Activated CD4-positive, alpha-beta T cell treated with anti-CD3 and anti-CD28 coated beads, Interleukin-2, amount 10 ng/mL, durations not matched to agents 24 days and 14 days (primary cell): ENCODE results near the gene ROCK1. TPM values are rescaled to one million over a fixed set of nuclear protein-coding genes. Genes with fewer than 3 reads are reported as not detected.
"Not testable (repeated sequence)": the region's sequence is repeated elsewhere in the genome, so short reads cannot be mapped to it uniquely, and the experiment has no call there.

Experiments used
- DNase-seq: peaks from one replicate; pipeline ENCODE4 v3.0.0; 2022
- H3K27ac Mint-ChIP-seq: one replicate; pipeline ENCODE4 v1.8.0; 2022; ENCODE audit warnings: mild to moderate bottlenecking, mixed read lengths
- H3K27me3 Mint-ChIP-seq: one replicate; pipeline ENCODE4 v1.8.0; 2022; ENCODE audit warnings: mixed read lengths
- H3K36me3 Mint-ChIP-seq: one replicate; pipeline ENCODE4 v1.8.0; 2022; ENCODE audit warnings: low read depth, mild to moderate bottlenecking, mixed read lengths
- H3K4me1 Mint-ChIP-seq: one replicate; pipeline ENCODE4 v1.8.0; 2021; ENCODE audit warnings: mixed read lengths
- H3K4me3 Mint-ChIP-seq: one replicate; pipeline ENCODE4 v1.8.0; 2022; ENCODE audit warnings: mild to moderate bottlenecking, moderate library complexity, mixed read lengths
- H3K9me3 Mint-ChIP-seq: one replicate; pipeline ENCODE4 v1.8.0; 2021; ENCODE audit warnings: mixed read lengths
- intact Hi-C: fragments of 100-400 bp; cut with micrococcal nuclease; formaldehyde crosslinking; loops from one replicate; pipeline ENCODE4 v1.15.1; 2023
- total RNA-seq: library from RNA; stranded (reverse); gene quantifications from 2 replicates; pipeline ENCODE4 v1.2.3, GENCODE V29; 2022

The ROCK1 gene
- total RNA-seq, 1 donor from 2014 or later = 54.7 TPM

DNA sequence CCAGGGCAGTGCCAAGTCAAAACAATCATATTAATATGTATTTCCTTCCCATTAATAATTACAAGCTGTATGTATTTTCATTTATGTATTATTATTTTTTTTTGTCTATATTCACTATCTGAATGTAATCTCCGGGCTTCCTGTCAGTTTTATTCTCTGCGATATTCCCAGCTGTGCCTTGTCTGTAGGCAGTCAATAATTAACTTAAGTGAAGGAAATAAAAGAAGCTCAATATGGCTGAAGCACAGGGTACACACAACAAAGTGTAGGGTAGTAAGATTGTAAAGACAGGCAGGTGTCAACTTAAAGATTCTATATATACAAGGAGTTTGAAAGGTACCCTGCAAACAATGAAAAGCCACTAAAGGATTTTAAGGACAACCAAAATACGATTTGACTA, 122.9 kb downstream of the ROCK1 start:
- intact Hi-C loops = no loop called here
- peaks cover 38% of the 10 kb centered on the region for H3K36me3 Mint-ChIP-seq
- H3K9me3 Mint-ChIP-seq = no peaks in the 10 kb centered on the region
- H3K27ac Mint-ChIP-seq = no peak overlapping the region
- H3K27me3 Mint-ChIP-seq = no peaks in the 10 kb centered on the region
- H3K4me1 Mint-ChIP-seq = peaks cover 2% of the 10 kb centered on the region
- no peak overlapping the region for H3K4me3 Mint-ChIP-seq
- DNase-seq = no peak

DNA sequence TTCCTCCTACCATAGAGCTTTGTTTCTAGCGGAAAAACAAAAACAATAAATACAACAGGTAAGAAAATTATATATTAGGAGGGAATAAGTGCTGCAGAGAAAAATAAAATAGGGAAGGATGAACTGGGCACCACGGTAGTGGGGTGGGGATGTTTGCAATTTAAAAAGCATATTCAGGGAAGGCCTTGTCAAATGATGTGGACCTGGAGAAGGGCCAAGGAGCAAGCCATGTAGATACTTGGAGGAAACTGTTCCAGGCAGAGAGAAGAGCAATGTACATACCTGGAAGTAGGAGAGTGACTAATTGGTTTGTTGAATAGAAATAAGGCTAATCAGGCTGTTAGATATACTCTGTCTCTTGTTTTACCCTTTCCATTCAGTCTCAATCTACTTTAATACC, 136.5 kb downstream of the ROCK1 start:
- H3K36me3 Mint-ChIP-seq = peaks cover 52% of the 10 kb centered on the region
- no peak overlapping the region for H3K27ac Mint-ChIP-seq
- intact Hi-C loops = loop anchor here (10.0 kb wide), 1 partner anchor 200 kb away; no protein-coding TSS in a partner anchor

DNA sequence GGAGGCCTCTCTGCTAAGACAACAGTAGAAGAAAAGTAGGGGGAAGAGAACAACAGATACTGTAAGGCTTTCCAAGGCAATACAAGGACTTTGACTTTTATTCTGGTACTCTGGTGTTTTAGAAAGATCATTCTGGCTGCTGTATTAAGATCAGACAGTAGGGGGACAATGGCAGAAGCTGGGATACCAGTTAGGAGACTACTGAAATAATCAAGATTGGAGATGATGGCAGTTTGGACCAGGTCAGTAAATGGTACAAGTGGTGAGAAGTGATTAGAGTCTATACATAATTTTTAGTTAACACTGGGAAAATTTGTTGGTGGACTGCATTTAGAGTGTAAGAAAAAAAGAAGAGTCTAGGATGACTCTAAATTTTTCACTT, 139.7 kb downstream of the ROCK1 start:
- peaks cover 39% of the 10 kb centered on the region for H3K36me3 Mint-ChIP-seq
- H3K27ac Mint-ChIP-seq = no peak overlapping the region
- intact Hi-C loops = loop anchor here (5.0 to 10.0 kb wide), 2 partner anchors 140 to 203 kb away; partner anchors contain the start of gene ROCK1
- H3K4me1 Mint-ChIP-seq = peaks cover 1% of the 10 kb centered on the region
- H3K4me3 Mint-ChIP-seq = no peak overlapping the region
- H3K9me3 Mint-ChIP-seq = no peaks in the 10 kb centered on the region
- no peaks in the 10 kb centered on the region for H3K27me3 Mint-ChIP-seq
- no peak for DNase-seq

More for the DNA sequence above, 136.5 kb downstream of the ROCK1 start:
- no peak for DNase-seq
- H3K9me3 Mint-ChIP-seq = no peaks in the 10 kb centered on the region
- H3K4me1 Mint-ChIP-seq = peaks cover 2% of the 10 kb centered on the region
- no peak overlapping the region for H3K4me3 Mint-ChIP-seq
- no peaks in the 10 kb centered on the region for H3K27me3 Mint-ChIP-seq

DNA sequence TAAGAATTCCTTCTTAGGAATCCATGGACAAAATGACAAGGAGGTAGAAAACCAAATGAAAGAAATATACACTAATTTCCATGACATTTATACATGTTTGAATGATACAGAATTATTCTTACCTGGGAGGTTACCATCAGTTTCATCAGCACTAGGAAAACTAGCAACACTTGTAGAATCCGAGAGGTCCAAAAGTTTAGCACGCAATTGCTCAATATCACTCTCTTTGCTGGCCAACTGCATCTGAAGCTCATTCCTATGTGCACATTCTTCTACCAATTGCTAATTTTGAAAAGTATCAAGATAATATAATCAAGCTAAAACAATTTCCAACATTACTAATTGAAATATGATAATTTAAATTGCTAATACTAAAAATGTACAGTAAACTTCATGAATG, 144.8 kb downstream of the ROCK1 start:
- DNase-seq = no peak
- intact Hi-C loops = no loop called here
- Mint-ChIP-seq H3K4me3 (no peak overlapping the region), H3K36me3 (peaks cover 29% of the 10 kb centered on the region), H3K9me3 (no peaks in the 10 kb centered on the region), H3K27me3 (no peaks in the 10 kb centered on the region), H3K27ac (no peak overlapping the region), H3K4me1 (no peaks in the 10 kb centered on the region)

DNA sequence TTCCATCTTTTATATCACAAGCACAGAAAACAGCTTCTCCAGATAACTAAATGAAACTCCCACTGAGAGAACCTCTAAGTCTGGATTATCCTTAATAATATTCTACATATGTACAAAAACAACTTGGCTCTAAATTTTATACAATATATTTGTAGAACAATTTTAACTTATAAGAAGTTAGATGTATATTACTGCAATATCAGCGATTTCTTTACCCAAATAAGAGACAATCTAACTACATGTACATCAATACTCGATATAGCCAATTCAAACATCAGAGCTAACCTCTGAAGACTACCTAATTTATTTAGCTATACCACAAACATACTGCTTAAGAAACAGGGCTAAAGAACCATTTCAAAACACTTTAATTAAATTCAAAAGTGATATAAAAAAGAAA, 148.6 kb downstream of the ROCK1 start:
- no peak overlapping the region for H3K27ac Mint-ChIP-seq
- intact Hi-C loops = no loop called here
- DNase-seq = no peak
- no peaks in the 10 kb centered on the region for H3K4me1 Mint-ChIP-seq
- no peaks in the 10 kb centered on the region for H3K27me3 Mint-ChIP-seq
- peaks cover 20% of the 10 kb centered on the region for H3K36me3 Mint-ChIP-seq
- H3K4me3 Mint-ChIP-seq = no peak overlapping the region
- H3K9me3 Mint-ChIP-seq = no peaks in the 10 kb centered on the region

DNA sequence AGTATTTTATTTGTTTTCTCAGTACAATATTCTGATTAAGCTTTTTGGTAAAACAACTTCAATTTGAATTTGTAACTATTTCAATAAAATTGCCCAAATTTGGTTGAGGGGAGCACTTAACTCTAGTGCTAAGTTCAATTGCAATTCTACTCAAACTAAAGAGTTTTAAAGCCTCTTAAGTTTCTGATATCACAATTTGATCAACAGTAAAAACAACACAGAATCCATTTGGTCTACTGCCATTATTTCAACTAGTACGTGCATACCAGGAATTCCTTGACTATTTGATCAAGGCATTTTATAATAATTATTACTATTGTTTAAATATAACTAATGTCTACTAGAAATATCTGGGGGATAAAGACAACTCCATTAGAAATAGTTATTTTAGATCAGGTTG, 150.9 kb downstream of the ROCK1 start:
- H3K4me3 Mint-ChIP-seq = no peak overlapping the region
- H3K4me1 Mint-ChIP-seq = no peaks in the 10 kb centered on the region
- H3K9me3 Mint-ChIP-seq = no peaks in the 10 kb centered on the region
- DNase-seq = no peak
- H3K27me3 Mint-ChIP-seq = no peaks in the 10 kb centered on the region
- H3K27ac Mint-ChIP-seq = no peak overlapping the region
- intact Hi-C loops = no loop called here
- peaks cover 25% of the 10 kb centered on the region for H3K36me3 Mint-ChIP-seq

DNA sequence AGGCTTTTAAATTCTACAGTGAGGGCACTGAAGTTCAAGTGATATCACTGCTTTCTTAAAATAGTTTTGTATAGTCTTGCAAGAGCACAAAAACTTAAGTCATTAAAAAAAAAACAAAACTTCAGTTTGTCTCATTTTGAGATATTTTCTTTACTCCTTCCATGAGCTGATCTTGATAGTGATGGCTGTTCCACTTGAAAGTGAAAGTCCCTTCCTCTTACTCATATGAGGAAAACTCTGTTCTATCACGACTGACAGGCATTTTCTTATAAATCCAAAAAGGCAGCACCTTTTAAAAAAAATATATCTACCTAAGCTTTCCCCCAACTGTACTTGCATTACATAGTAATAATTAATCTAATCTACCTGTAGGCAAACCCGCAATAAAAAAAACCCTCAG, 160.8 kb downstream of the ROCK1 start:
- H3K27ac Mint-ChIP-seq, intact Hi-C loops, H3K9me3 Mint-ChIP-seq, H3K27me3 Mint-ChIP-seq, H3K4me3 Mint-ChIP-seq, H3K4me1 Mint-ChIP-seq, DNase-seq: not testable (repeated sequence)
- peaks cover 19% of the 10 kb centered on the region for H3K36me3 Mint-ChIP-seq

Other genes starting within 250 kb of the ROCK1 start
- gene GREB1L, start 130.4 kb upstream of the ROCK1 start, total RNA-seq = not detected in 2 replicates